Retinal pigment epithelial cell (primary cell): ENCODE data around the gene SH3RF3.

Experiments used
- DNase-seq: peaks from one replicate; pipeline ENCODE4 v3.0.0-alpha.2; 2010; ENCODE audit warnings: low read depth
- H3K4me3 ChIP-seq: 2 replicates; pipeline ENCODE4 v1.5.1; 2011; ENCODE audit warnings: mild to moderate bottlenecking, low read length, control low read depth, moderate library complexity
- CTCF ChIP-seq: conservative IDR thresholded peaks from 2 replicates; pipeline ENCODE4 v1.5.1; 2011; ENCODE audit warnings: low read depth, low read length, control low read depth, inconsistent platforms

The SH3RF3 gene

GRCh38 chr2:109151519-109151918, 22.5 kb downstream of the SH3RF3 start:
- no peak for DNase-seq
- TF ChIP-seq CTCF, result no peak
- H3K4me3 ChIP-seq, result no peak overlapping the region

GRCh38 chr2:109153005-109153784, 24.2 kb downstream of the SH3RF3 start:
- DNase-seq, result no peak
- no peak for TF ChIP-seq CTCF
- H3K4me3 ChIP-seq, result no peak overlapping the region

- no peak overlapping the region for H3K4me3 ChIP-seq
- TF ChIP-seq CTCF, result no peak
- DNase-seq, result no peak
These were observed 24.8 kb downstream of the SH3RF3 start for GRCh38 chr2:109153807-109154206.

- TF ChIP-seq CTCF, result no peak
- H3K4me3 ChIP-seq, result no peak overlapping the region
- DNase-seq, result no peak
These were observed 25.2 kb downstream of the SH3RF3 start for GRCh38 chr2:109154226-109154625.

- TF ChIP-seq CTCF, result no peak
- DNase-seq, result no peak
- no peak overlapping the region for H3K4me3 ChIP-seq
These were observed 26.8 kb downstream of the SH3RF3 start for GRCh38 chr2:109155553-109156451.

- no peak for TF ChIP-seq CTCF
- no peak for DNase-seq
- no peak overlapping the region for H3K4me3 ChIP-seq
These were observed 28.6 kb downstream of the SH3RF3 start for GRCh38 chr2:109157563-109158105.
